HepG2 (cell line): ENCODE data around the gene SMPD2. TPM values are rescaled to one million over a fixed set of nuclear protein-coding genes. Genes with fewer than 3 reads are reported as not detected.

Source experiments
- ATAC-seq: fragments of 200-7000 bp; cut with Tn5 transposase; 3 replicates; pipeline ENCODE4 v1.9.1; 2020; ENCODE audit warnings: mild to moderate bottlenecking, moderate library complexity
- BruUV-seq: library from RNA; stranded (reverse); fragments of 400-500 nt; replicated peaks from 2 replicates; lab custom pipeline; 2021; lab: Mats Ljungman, UMichigan
- CTCF ChIA-PET: fragments of 300-600 bp; formaldehyde crosslinking; extraction: SDS; loops from one replicate; lab custom pipeline; 2021; ENCODE audit warnings: low total read pairs, inconsistent platforms, low intra/inter-chr PET ratio; lab: Yijun Ruan, JAX
- POLR2A ChIA-PET: fragments of 350-600 bp; sonication (Branson Sonifier 250); formaldehyde crosslinking; loops from one replicate; lab custom pipeline; 2020; ENCODE audit warnings: antibody characterized with exemption, inconsistent platforms; lab: Yijun Ruan, JAX
- DNase-seq: peaks from one replicate; pipeline ENCODE4 v3.0.0-alpha.2; 2015; ENCODE audit warnings: low spot score
- FAIRE-seq: peaks from 3 replicates; lab custom pipeline; 2011; peaks lifted over from hg19 to GRCh38; lab: Jason Lieb, UNC
- H2AFZ ChIP-seq: one replicate; pipeline ENCODE4 v1.6.1; 2011; ENCODE audit warnings: low read length, inconsistent platforms
- H3K27ac ChIP-seq: fragments of 300-600 bp; 3 replicates; pipeline ENCODE4 v1.8.0; 2011; ENCODE audit warnings: mixed run types, mild to moderate bottlenecking, mixed read lengths, low read length, inconsistent platforms; ENCODE audit not compliant: insufficient read depth; ENCODE audit errors: extremely low read length
- H3K27me3 ChIP-seq, 2 experiments: fragments of 200-600 bp in 1 of 2; 2 replicates in 1 of 2; 3 replicates in 1 of 2; pipeline versions ENCODE4 v1.6.0 to v1.8.0; 2011; ENCODE audit warnings: low read length in 2 of 2, mild to moderate bottlenecking in 2 of 2, moderate library complexity in 2 of 2, inconsistent platforms in 1 of 2; ENCODE audit not compliant: insufficient read depth in 2 of 2, control insufficient read depth in 1 of 2
- H3K36me3 ChIP-seq, 2 experiments: fragments of 200-600 bp in 1 of 2; replicated peaks in 1 of 2; 2 replicates in 1 of 2; 3 replicates in 1 of 2; pipeline versions ENCODE4 v1.5.1 to v1.8.0; 2011; ENCODE audit warnings: low read length in 2 of 2, inconsistent platforms in 1 of 2; ENCODE audit not compliant: insufficient read depth in 2 of 2, control insufficient read depth in 1 of 2
- H3K4me1 ChIP-seq: 2 replicates; pipeline ENCODE4 v1.5.1; 2012; ENCODE audit warnings: low read length, inconsistent platforms; ENCODE audit not compliant: insufficient read depth
- H3K4me2 ChIP-seq: 2 replicates; pipeline ENCODE4 v1.6.0; 2011; ENCODE audit warnings: low read depth, low read length, inconsistent platforms
- H3K4me3 ChIP-seq, 3 experiments: fragments of 200-600 bp in 1 of 3; sonication (generic), shearing (Covaris generic) in 1 of 3; replicated peaks in 1 of 3; 2 replicates each; pipeline ENCODE4 v1.5.1; 2011 to 2016; ENCODE audit warnings: low read length in 3 of 3, inconsistent platforms in 2 of 3, low read depth in 2 of 3, mild to moderate bottlenecking in 2 of 3, control low read depth in 1 of 3, mixed read lengths in 1 of 3; ENCODE audit not compliant: insufficient read depth in 1 of 3
- H3K79me2 ChIP-seq: one replicate; pipeline ENCODE4 v1.6.1; 2011; ENCODE audit warnings: low read length, inconsistent platforms; ENCODE audit not compliant: insufficient read depth
- H3K9ac ChIP-seq: 2 replicates; pipeline ENCODE4 v1.6.0; 2011; ENCODE audit warnings: mild to moderate bottlenecking, low read depth, low read length, inconsistent platforms; ENCODE audit not compliant: insufficient read depth
- H3K9me3 ChIP-seq: 2 replicates; pipeline ENCODE4 v1.5.1; 2012; ENCODE audit warnings: mild to moderate bottlenecking, low read length
- H4K20me1 ChIP-seq: 2 replicates; pipeline ENCODE4 v1.6.0; 2011; ENCODE audit warnings: inconsistent platforms, mild to moderate bottlenecking, low read length, moderate library complexity; ENCODE audit not compliant: insufficient read depth
- CHD4 ChIP-seq: fragments of 200-600 bp; sonication (generic); IDR thresholded peaks from 2 replicates; pipeline ENCODE4 v1.7.0; 2017; ENCODE audit warnings: mild to moderate bottlenecking, low read length, borderline replicate concordance
- DZIP1 ChIP-seq: sonication (generic); formaldehyde crosslinking; IDR thresholded peaks from 2 replicates; pipeline ENCODE4 v1.5.0; 2020; ENCODE audit warnings: mild to moderate bottlenecking, missing genetic modification reagents
- KDM5A ChIP-seq: fragments of 200-600 bp; sonication (generic); IDR thresholded peaks from 2 replicates; pipeline ENCODE4 v1.7.0; 2018; ENCODE audit warnings: antibody characterized with exemption, mild to moderate bottlenecking, low read length, borderline replicate concordance
- ZNF839 ChIP-seq: sonication (generic); formaldehyde crosslinking; IDR thresholded peaks from 2 replicates; pipeline ENCODE4 v1.4.0; 2020; ENCODE audit warnings: missing genetic modification reagents, mild to moderate bottlenecking, borderline replicate concordance
- WGBS: methylation state at CpG from one replicate; pipeline ENCODE4 v1.1.6; 2017; ENCODE audit warnings: low lambda C conversion rate; 5-methylcytosine and 5-hydroxymethylcytosine counted together
- in situ Hi-C: cut with HindIII; loops from 2 replicates; pipeline ENCODE4 v1.10.0; 2017; ENCODE audit warnings: low pct_unique_long_range_greater_than_20kb; ENCODE audit not compliant: extremely low pct_ligation_motif_present
- intact Hi-C: fragments of 100-400 bp; cut with micrococcal nuclease; formaldehyde crosslinking; loops from one replicate; pipeline ENCODE4 v1.10.0; 2022; ENCODE audit not compliant: unreplicated experiment
- polyA plus RNA-seq, 8 experiments: library from polyadenylated mRNA; depleted of rRNA in 3 of 8; stranded (reverse) in 7 of 8; unstranded in 1 of 8; fragments of >200 nt; fragmentation: Illumina TruSeq in 4 of 8; extraction: Trizol in 4 of 8; gene quantifications; 2 replicates each; pipeline versions ENCODE4 v1.2.1 to v1.2.3, GENCODE V29; 2011 to 2016; ENCODE audit warnings: low read depth in 4 of 8, missing spikeins in 1 of 8, mixed read lengths in 1 of 8; ENCODE audit not compliant: insufficient read depth in 1 of 8
- total RNA-seq, 5 experiments: library from RNA; depleted of rRNA; stranded (reverse); fragments of >200 nt; fragmentation: Illumina TruSeq; extraction: Trizol; gene quantifications; 2 replicates each; pipeline ENCODE4 v1.2.3, GENCODE V29; 2016; ENCODE audit warnings: low read depth in 1 of 5
- TF ChIP-seq, protein P1 (sequence below): IDR thresholded peaks from 2 replicates; pipeline ENCODE4 v1.6.1; 2016

The SMPD2 gene
- total and polyA plus RNA-seq, 2 of the 13 experiments (the other 11 are each of a cell fraction or from before 2014, with no cell fraction given) = 5.9 to 10.6 TPM

GRCh38 chr6:109456710-109457561, 16.4 kb downstream of the SMPD2 start:
- H3K79me2 ChIP-seq = no peaks in the 10 kb centered on the region
- DNase-seq = no peak
- TF ChIP-seq, protein P1, sequence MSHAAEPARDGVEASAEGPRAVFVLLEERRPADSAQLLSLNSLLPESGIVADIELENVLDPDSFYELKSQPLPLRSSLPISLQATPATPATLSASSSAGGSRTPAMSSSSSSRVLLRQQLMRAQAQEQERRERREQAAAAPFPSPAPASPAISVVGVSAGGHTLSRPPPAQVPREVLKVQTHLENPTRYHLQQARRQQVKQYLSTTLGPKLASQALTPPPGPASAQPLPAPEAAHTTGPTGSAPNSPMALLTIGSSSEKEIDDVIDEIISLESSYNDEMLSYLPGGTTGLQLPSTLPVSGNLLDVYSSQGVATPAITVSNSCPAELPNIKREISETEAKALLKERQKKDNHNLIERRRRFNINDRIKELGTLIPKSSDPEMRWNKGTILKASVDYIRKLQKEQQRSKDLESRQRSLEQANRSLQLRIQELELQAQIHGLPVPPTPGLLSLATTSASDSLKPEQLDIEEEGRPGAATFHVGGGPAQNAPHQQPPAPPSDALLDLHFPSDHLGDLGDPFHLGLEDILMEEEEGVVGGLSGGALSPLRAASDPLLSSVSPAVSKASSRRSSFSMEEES = no peak
- TF ChIP-seq ZNF839 (CRISPR knock-in tag) = no peak
- TF ChIP-seq KDM5A = no peak
- TF ChIP-seq DZIP1 (CRISPR knock-in tag) = 0 out of 2 replicates have a peak, but pooled peaks have one; percentile 10
- TF ChIP-seq CHD4 = no peak
- intact Hi-C loops (loop anchor here (5.0 kb wide), 1 partner anchor 270 kb away; no protein-coding TSS in a partner anchor), in situ Hi-C loops (no loop called here)
- FAIRE-seq = no peak
- no peaks in the 10 kb centered on the region for H3K27me3 ChIP-seq
- POLR2A ChIA-PET = interaction anchor here (5.4 kb wide), 1 partner anchor 16 kb away, joined by 22 read pairs; the partner anchor contains the start of genes PPIL6 and SMPD2
- no peak for ATAC-seq
- CTCF ChIA-PET = no interaction called here
- H4K20me1 ChIP-seq = no peaks in the 10 kb centered on the region
- BruUV-seq = no TSS peak
- H3K4me2 ChIP-seq = peak overlapping the region; percentile 77; the same call in 1 of the 2 replicates
- peak overlapping the region in 2 of 3 experiments; percentile 66 to 92; a peak in 2 of 6 replicates for H3K4me3 ChIP-seq
- H3K36me3 ChIP-seq = peaks cover 0 to 3% of the 10 kb centered on the region in 2 experiments; a peak in 1 of 5 replicates
- H3K27ac ChIP-seq = no peak overlapping the region
- 77% methylated on average over 16 of the region's 16 CpGs for WGBS
- H3K9ac ChIP-seq = no peak overlapping the region
- H3K9me3 ChIP-seq = no peaks in the 10 kb centered on the region
- H3K4me1 ChIP-seq = peaks cover 20% of the 10 kb centered on the region
- no peak overlapping the region for H2AFZ ChIP-seq
